B cell (primary cell): ENCODE data around the gene ZFP69. TPM values are rescaled to one million over a fixed set of nuclear protein-coding genes. Genes with fewer than 3 reads are reported as not detected.

Source experiments
- ATAC-seq: fragments of 200-7000 bp; cut with Tn5 transposase; one replicate; pipeline ENCODE4 v1.10.0; 2021; ENCODE audit warnings: low read depth, mild to moderate bottlenecking, moderate number of reproducible peaks, moderate library complexity
- CTCF ChIA-PET: fragments of 350-600 bp; sonication (Branson Sonifier 250); formaldehyde crosslinking; loops from one replicate; lab custom pipeline; 2021; ENCODE audit warnings: antibody characterized with exemption, inconsistent platforms; lab: Charles Lee
- POLR2A ChIA-PET: fragments of 350-600 bp; sonication (Branson Sonifier 250); formaldehyde crosslinking; loops from one replicate; lab custom pipeline; 2021; ENCODE audit warnings: antibody characterized with exemption; lab: Charles Lee
- DNase-seq: peaks from one replicate; pipeline ENCODE4 v3.0.0; 2013
- H2AFZ ChIP-seq: 2 replicates; pipeline ENCODE4 v1.6.1; 2012; ENCODE audit warnings: mild to moderate bottlenecking, low read depth, low read length; ENCODE audit not compliant: insufficient read depth, poor library complexity, severe bottlenecking
- H3K27ac ChIP-seq, 2 donors: 1 replicate in 1 of 2; 2 replicates in 1 of 2; pipeline ENCODE4 v1.5.1; 2012 to 2013; ENCODE audit warnings: low read length in 2 of 2, mild to moderate bottlenecking in 2 of 2, moderate library complexity in 1 of 2
- H3K27me3 ChIP-seq, 4 experiments: fragments of 200-600 bp in 1 of 4; sonication (generic) in 1 of 4; replicated peaks in 1 of 4; 1 replicate in 2 of 4; 2 replicates in 2 of 4; pipeline versions ENCODE4 v1.6.1 to v1.7.0; 2013 to 2016; ENCODE audit warnings: low read length in 3 of 4, mild to moderate bottlenecking in 2 of 4, mixed read lengths in 1 of 4, moderate library complexity in 1 of 4; ENCODE audit not compliant: insufficient read depth in 4 of 4, control insufficient read depth in 3 of 4; ENCODE audit errors: control extremely low read depth in 1 of 4
- H3K36me3 ChIP-seq, 2 experiments: replicated peaks in 1 of 2; 1 replicate in 1 of 2; 2 replicates in 1 of 2; pipeline versions ENCODE4 v1.6.1 to v1.7.1; 2013; ENCODE audit warnings: low read length in 1 of 2; ENCODE audit not compliant: insufficient read depth in 2 of 2, control insufficient read depth in 1 of 2; ENCODE audit errors: control extremely low read depth in 1 of 2, extremely low read depth in 1 of 2
- H3K4me1 ChIP-seq, 2 donors: fragments of 200-600 bp in 1 of 2; sonication (generic) in 1 of 2; 1 replicate in 1 of 2; 2 replicates in 1 of 2; pipeline versions ENCODE4 v1.5.1 to v1.6.1; 2013 to 2017; ENCODE audit warnings: low read length in 2 of 2; ENCODE audit not compliant: control insufficient read depth in 2 of 2, insufficient read depth in 2 of 2
- H3K4me2 ChIP-seq: replicated peaks from 2 replicates; pipeline ENCODE3; 2012; ENCODE audit warnings: mild to moderate bottlenecking, low read depth, low read length; ENCODE audit not compliant: poor library complexity, severe bottlenecking
- H3K4me3 ChIP-seq, 5 experiments: fragments of 200-600 bp in 1 of 5; sonication (generic) in 1 of 5; 1 replicate in 3 of 5; 2 replicates in 2 of 5; pipeline versions ENCODE4 v1.5.1 to v1.7.0; 2011 to 2016; ENCODE audit warnings: low read length in 4 of 5, mild to moderate bottlenecking in 4 of 5, low read depth in 2 of 5, control low read depth in 1 of 5, moderate library complexity in 1 of 5; ENCODE audit not compliant: insufficient read depth in 1 of 5; ENCODE audit errors: control extremely low read depth in 1 of 5, extremely low read depth in 1 of 5
- H3K79me2 ChIP-seq: fragments of 200-600 bp; sonication (generic); one replicate; pipeline ENCODE4 v1.6.0; 2016; ENCODE audit warnings: low read length; ENCODE audit not compliant: control insufficient read depth, insufficient read depth
- H3K9ac ChIP-seq: fragments of 200-600 bp; sonication (generic); 2 replicates; pipeline ENCODE4 v1.6.1; 2017; ENCODE audit warnings: mild to moderate bottlenecking, low read length, moderate library complexity
- H3K9me3 ChIP-seq, 3 donors: one replicate each; pipeline versions ENCODE4 v1.6.1 to v1.7.1; 2013; ENCODE audit warnings: low read length in 2 of 3; ENCODE audit not compliant: control insufficient read depth in 2 of 3, insufficient read depth in 1 of 3; ENCODE audit errors: control extremely low read depth in 1 of 3
- H4K20me1 ChIP-seq: 2 replicates; pipeline ENCODE4 v1.6.0; 2012; ENCODE audit warnings: mild to moderate bottlenecking, low read length; ENCODE audit not compliant: insufficient read depth, control insufficient read depth, poor library complexity, severe bottlenecking
- H3K27ac Mint-ChIP-seq: one replicate; pipeline ENCODE4 v1.8.0; 2021; ENCODE audit warnings: mixed read lengths
- H3K27me3 Mint-ChIP-seq: one replicate; pipeline ENCODE4 v1.8.0; 2021; ENCODE audit warnings: mixed read lengths
- H3K4me1 Mint-ChIP-seq: one replicate; pipeline ENCODE4 v1.8.0; 2021; ENCODE audit warnings: mixed read lengths
- H3K4me3 Mint-ChIP-seq: one replicate; pipeline ENCODE4 v1.8.0; 2021; ENCODE audit warnings: mixed read lengths
- H3K9me3 Mint-ChIP-seq: one replicate; pipeline ENCODE4 v1.8.0; 2022; ENCODE audit warnings: mixed read lengths; ENCODE audit not compliant: insufficient read depth
- CTCF ChIP-seq: fragments of 200-600 bp; IDR thresholded peaks from one replicate; pipeline ENCODE4 v1.8.0; 2022; ENCODE audit warnings: antibody characterized with exemption, mild to moderate bottlenecking
- EZH2 ChIP-seq: IDR thresholded peaks from 2 replicates; pipeline ENCODE4 v1.6.1; 2012; ENCODE audit warnings: borderline replicate concordance, low read depth, mild to moderate bottlenecking, moderate library complexity, low read length; ENCODE audit not compliant: insufficient read depth, poor library complexity, severe bottlenecking
- WGBS: methylation state at CpG from one replicate; pipeline ENCODE4 v1.1.5; 2013; ENCODE audit warnings: missing lambda C conversion rate; ENCODE audit not compliant: insufficient coverage; 5-methylcytosine and 5-hydroxymethylcytosine counted together
- intact Hi-C: fragments of 100-400 bp; cut with micrococcal nuclease; formaldehyde crosslinking; loops from one replicate; pipeline ENCODE4 v1.10.0; 2022
- polyA plus RNA-seq: library from polyadenylated mRNA; depleted of rRNA; stranded (reverse); fragments of >200 nt; gene quantifications from 2 replicates; pipeline ENCODE4 v1.2.3, GENCODE V29; 2012
- total RNA-seq, 2 donors: library from RNA; stranded (reverse); fragments of 120-200 nt in 1 of 2; gene quantifications; 1 replicate in 1 of 2; 2 replicates in 1 of 2; pipeline versions ENCODE4 v1.2.3 to v1.2.4, GENCODE V29; 2013 to 2022

Gene ZFP69
- total and polyA plus RNA-seq, 2 donors (not counting 1 experiment from before 2014, with no cell fraction given), result 2.9 to 7.5 TPM

- H3K9me3 Mint-ChIP-seq, result peaks cover 8% of the 10 kb centered on the region
- no peak for ATAC-seq
- no peaks in the 10 kb centered on the region for H4K20me1 ChIP-seq
- peaks cover 6% of the 10 kb centered on the region for H3K79me2 ChIP-seq
- intact Hi-C loops, result loop anchor here (2.0 to 10.0 kb wide), 4 partner anchors 137 to 313 kb away; partner anchors contain the start of gene SMAP2
- WGBS, result 26% methylated on average over 3 of the region's 3 CpGs
- peak overlapping the region; percentile 95 for H2AFZ ChIP-seq
- H3K9ac ChIP-seq, result peak overlapping the region; percentile 75
- ChIA-PET POLR2A (interaction anchor here (1.0 to 1.4 kb wide), 3 partner anchors 14 to 1673 kb away, joined by 3 to 4 read pairs (median 3); partner anchors contain the start of gene ZFP69B), CTCF (interaction anchor here (0.7 to 3.2 kb wide), 28 partner anchors 9 to 420 kb away, joined by 3 to 16 read pairs (median 4); partner anchors contain the start of genes EXO5, NFYC, ZFP69 and ZFP69B)
- peaks cover 0 to 3% (median 1%) of the 10 kb centered on the region in 4 experiments for H3K27me3 ChIP-seq
- peak overlapping the region; percentile 80 for H3K4me2 ChIP-seq
- peaks cover 19 to 22% of the 10 kb centered on the region in 2 donors for H3K4me1 ChIP-seq
- DNase-seq, result no peak
- H3K27ac ChIP-seq, result peak overlapping the region; percentile 60 to 92
- no peak for TF ChIP-seq CTCF
- TF ChIP-seq EZH2, result no peak
- peak overlapping the region; percentile 96 for H3K27ac Mint-ChIP-seq
- H3K4me3 ChIP-seq, result peak overlapping the region; percentile 50 to 94 (median 80)
- H3K4me3 Mint-ChIP-seq, result peak overlapping the region; percentile 100
- peaks cover 0 to 6% (median 2%) of the 10 kb centered on the region in 3 donors for H3K9me3 ChIP-seq
- peaks cover 26% of the 10 kb centered on the region for H3K4me1 Mint-ChIP-seq
- peaks cover 0 to 5% of the 10 kb centered on the region in 2 experiments for H3K36me3 ChIP-seq
- H3K27me3 Mint-ChIP-seq, result peaks cover 4% of the 10 kb centered on the region
Measured at GRCh38 chr1:40532062-40532389, 54.9 kb downstream of the ZFP69 start.

GRCh38 chr1:40532844-40533424 is 55.8 kb downstream of the ZFP69 start:
- H3K4me3 Mint-ChIP-seq, result peak overlapping the region; percentile 100

More at GRCh38 chr1:40532844-40533424, 55.8 kb downstream of the ZFP69 start:
- peak; percentile 70 for DNase-seq
- H3K27ac ChIP-seq, result no peak overlapping the region
- TF ChIP-seq CTCF, result peak; percentile 85
- no peak for TF ChIP-seq EZH2
- no peak overlapping the region for H3K4me3 ChIP-seq
- no peaks in the 10 kb centered on the region for H4K20me1 ChIP-seq
- intact Hi-C loops, result loop anchor here (2.0 to 10.0 kb wide), 4 partner anchors 136 to 312 kb away; partner anchors contain the start of gene SMAP2
- H3K4me1 ChIP-seq, result peaks cover 19 to 22% of the 10 kb centered on the region in 2 donors
- H3K9me3 ChIP-seq, result peaks cover 0 to 6% (median 1%) of the 10 kb centered on the region in 3 donors
- peak overlapping the region; percentile 80 for H3K4me2 ChIP-seq
- ATAC-seq, result peak; percentile 29
- peaks cover 0 to 3% (median 1%) of the 10 kb centered on the region in 4 experiments for H3K27me3 ChIP-seq
- H3K79me2 ChIP-seq, result peaks cover 6% of the 10 kb centered on the region
- Mint-ChIP-seq H3K27ac (peak overlapping the region; percentile 21), H3K27me3 (peaks cover 4% of the 10 kb centered on the region), H3K4me1 (peaks cover 26% of the 10 kb centered on the region), H3K9me3 (peaks cover 8% of the 10 kb centered on the region)
- POLR2A ChIA-PET, result no interaction called here
- CTCF ChIA-PET, result interaction anchor here (0.6 to 3.2 kb wide), 28 partner anchors 8 to 475 kb away, joined by 3 to 16 read pairs (median 4); partner anchors contain the start of genes EXO5, NFYC, ZFP69 and ZFP69B
- H2AFZ ChIP-seq, result no peak overlapping the region
- peaks cover 0 to 5% of the 10 kb centered on the region in 2 experiments for H3K36me3 ChIP-seq
- no peak overlapping the region for H3K9ac ChIP-seq
